ENCODE data around the gene UBE4B. TPM values are rescaled to one million over a fixed set of nuclear protein-coding genes. Genes with fewer than 3 reads are reported as not detected.

Gene UBE4B
- total and polyA plus RNA-seq, 2 experiments from 2014 or later: 28.4 to 115 TPM

DNA sequence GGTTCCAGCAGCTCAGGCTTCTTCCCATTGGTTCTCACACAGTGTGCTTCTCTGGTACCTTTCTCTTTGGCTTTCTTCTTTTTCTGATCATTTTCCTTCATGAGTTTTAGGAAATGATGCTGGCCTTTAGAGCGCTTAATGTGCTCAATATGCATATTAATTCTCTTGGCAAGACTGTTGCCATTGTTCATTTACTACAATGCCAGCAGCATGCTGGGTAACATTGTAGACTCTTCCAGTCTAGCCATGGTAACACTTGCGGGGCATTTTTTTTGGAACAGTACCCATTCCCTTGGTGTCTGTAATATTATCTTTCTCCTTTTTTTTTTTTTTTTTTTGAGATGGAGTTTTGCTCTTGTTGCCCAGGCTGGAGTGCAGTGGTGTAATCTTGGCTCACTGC is 21.7 kb downstream of the UBE4B start (continued):
- TF ChIP-seq, protein P1, sequence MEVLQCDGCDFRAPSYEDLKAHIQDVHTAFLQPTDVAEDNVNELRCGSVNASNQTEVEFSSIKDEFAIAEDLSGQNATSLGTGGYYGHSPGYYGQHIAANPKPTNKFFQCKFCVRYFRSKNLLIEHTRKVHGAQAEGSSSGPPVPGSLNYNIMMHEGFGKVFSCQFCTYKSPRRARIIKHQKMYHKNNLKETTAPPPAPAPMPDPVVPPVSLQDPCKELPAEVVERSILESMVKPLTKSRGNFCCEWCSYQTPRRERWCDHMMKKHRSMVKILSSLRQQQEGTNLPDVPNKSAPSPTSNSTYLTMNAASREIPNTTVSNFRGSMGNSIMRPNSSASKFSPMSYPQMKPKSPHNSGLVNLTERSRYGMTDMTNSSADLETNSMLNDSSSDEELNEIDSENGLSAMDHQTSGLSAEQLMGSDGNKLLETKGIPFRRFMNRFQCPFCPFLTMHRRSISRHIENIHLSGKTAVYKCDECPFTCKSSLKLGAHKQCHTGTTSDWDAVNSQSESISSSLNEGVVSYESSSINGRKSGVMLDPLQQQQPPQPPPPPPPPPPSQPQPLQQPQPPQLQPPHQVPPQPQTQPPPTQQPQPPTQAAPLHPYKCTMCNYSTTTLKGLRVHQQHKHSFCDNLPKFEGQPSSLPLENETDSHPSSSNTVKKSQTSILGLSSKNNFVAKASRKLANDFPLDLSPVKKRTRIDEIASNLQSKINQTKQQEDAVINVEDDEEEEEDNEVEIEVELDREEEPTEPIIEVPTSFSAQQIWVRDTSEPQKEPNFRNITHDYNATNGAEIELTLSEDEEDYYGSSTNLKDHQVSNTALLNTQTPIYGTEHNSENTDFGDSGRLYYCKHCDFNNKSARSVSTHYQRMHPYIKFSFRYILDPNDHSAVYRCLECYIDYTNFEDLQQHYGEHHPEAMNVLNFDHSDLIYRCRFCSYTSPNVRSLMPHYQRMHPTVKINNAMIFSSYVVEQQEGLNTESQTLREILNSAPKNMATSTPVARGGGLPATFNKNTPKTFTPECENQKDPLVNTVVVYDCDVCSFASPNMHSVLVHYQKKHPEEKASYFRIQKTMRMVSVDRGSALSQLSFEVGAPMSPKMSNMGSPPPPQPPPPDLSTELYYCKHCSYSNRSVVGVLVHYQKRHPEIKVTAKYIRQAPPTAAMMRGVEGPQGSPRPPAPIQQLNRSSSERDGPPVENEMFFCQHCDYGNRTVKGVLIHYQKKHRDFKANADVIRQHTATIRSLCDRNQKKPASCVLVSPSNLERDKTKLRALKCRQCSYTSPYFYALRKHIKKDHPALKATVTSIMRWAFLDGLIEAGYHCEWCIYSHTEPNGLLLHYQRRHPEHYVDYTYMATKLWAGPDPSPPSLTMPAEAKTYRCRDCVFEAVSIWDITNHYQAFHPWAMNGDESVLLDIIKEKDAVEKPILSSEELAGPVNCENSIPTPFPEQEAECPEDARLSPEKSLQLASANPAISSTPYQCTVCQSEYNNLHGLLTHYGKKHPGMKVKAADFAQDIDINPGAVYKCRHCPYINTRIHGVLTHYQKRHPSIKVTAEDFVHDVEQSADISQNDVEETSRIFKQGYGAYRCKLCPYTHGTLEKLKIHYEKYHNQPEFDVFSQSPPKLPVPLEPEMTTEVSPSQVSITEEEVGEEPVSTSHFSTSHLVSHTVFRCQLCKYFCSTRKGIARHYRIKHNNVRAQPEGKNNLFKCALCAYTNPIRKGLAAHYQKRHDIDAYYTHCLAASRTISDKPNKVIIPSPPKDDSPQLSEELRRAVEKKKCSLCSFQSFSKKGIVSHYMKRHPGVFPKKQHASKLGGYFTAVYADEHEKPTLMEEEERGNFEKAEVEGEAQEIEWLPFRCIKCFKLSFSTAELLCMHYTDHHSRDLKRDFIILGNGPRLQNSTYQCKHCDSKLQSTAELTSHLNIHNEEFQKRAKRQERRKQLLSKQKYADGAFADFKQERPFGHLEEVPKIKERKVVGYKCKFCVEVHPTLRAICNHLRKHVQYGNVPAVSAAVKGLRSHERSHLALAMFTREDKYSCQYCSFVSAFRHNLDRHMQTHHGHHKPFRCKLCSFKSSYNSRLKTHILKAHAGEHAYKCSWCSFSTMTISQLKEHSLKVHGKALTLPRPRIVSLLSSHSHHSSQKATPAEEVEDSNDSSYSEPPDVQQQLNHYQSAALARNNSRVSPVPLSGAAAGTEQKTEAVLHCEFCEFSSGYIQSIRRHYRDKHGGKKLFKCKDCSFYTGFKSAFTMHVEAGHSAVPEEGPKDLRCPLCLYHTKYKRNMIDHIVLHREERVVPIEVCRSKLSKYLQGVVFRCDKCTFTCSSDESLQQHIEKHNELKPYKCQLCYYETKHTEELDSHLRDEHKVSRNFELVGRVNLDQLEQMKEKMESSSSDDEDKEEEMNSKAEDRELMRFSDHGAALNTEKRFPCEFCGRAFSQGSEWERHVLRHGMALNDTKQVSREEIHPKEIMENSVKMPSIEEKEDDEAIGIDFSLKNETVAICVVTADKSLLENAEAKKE (CRISPR knock-in tag; IDR thresholded peaks at IDR 0.05): no peak
- TF ChIP-seq ETS1 (IDR thresholded peaks at IDR 0.05): no peak

DNA sequence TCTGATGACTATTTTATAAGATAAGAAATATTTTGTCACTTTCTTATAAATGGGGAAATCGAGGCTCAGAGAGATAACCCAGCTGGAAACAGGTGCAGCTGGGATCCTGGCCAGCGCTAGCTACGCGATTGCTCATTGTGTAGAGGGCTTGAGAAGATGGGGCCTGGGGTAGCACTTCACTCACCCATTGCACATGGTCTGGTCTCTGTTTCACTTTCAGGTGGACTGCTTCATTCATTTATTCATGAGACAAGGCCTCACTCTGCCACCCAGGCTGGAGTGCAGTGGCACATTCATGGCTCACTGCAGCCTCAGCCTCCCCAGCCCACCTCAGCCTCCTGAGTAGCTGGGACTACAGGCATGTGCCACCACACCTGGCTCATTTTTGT is 23.8 kb downstream of the UBE4B start:
- peak overlapping the region; percentile 75; the same call in 1 of the 2 replicates for H3K27ac Mint-ChIP-seq
- no peak for ATAC-seq
- peaks cover 100% of the 10 kb centered on the region for H3K79me2 ChIP-seq (replicated peaks; ENCODE audit: insufficient read depth)

More for the DNA sequence above, 23.8 kb downstream of the UBE4B start:
- H3K27me3 ChIP-seq (ENCODE audit: insufficient read depth): no peaks in the 10 kb centered on the region
- no peak overlapping the region for H3K4me3 Mint-ChIP-seq
- TF ChIP-seq JUNB (IDR thresholded peaks at IDR 0.05; ENCODE audit: unreplicated experiment) (no peak), EZH2 (IDR thresholded peaks at IDR 0.05; ENCODE audit: low read depth, unreplicated experiment) (no peak), NANOG (IDR thresholded peaks at IDR 0.05; ENCODE audit: borderline replicate concordance) (no peak), STAT1 (IDR thresholded peaks at IDR 0.05; ENCODE audit: unreplicated experiment) (no peak)
- TF ChIP-seq, protein P2, sequence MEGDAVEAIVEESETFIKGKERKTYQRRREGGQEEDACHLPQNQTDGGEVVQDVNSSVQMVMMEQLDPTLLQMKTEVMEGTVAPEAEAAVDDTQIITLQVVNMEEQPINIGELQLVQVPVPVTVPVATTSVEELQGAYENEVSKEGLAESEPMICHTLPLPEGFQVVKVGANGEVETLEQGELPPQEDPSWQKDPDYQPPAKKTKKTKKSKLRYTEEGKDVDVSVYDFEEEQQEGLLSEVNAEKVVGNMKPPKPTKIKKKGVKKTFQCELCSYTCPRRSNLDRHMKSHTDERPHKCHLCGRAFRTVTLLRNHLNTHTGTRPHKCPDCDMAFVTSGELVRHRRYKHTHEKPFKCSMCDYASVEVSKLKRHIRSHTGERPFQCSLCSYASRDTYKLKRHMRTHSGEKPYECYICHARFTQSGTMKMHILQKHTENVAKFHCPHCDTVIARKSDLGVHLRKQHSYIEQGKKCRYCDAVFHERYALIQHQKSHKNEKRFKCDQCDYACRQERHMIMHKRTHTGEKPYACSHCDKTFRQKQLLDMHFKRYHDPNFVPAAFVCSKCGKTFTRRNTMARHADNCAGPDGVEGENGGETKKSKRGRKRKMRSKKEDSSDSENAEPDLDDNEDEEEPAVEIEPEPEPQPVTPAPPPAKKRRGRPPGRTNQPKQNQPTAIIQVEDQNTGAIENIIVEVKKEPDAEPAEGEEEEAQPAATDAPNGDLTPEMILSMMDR (conservative IDR thresholded peaks at IDR 0.05; ENCODE audit: low read depth in 2 of 2): no peak
- TF ChIP-seq, protein P1 (CRISPR knock-in tag; IDR thresholded peaks at IDR 0.05): no peak
- peaks cover 4% of the 10 kb centered on the region for H3K4me1 ChIP-seq (ENCODE audit: insufficient read depth)
- no peaks in the 10 kb centered on the region for H3K9me2 ChIP-seq (ENCODE audit: insufficient read depth)
- DNase-seq (ENCODE audit: low spot score): no peak
- peaks cover 3% of the 10 kb centered on the region for H3K27me3 Mint-ChIP-seq (ENCODE audit: insufficient read depth, low read depth, poor library complexity)
- no peak overlapping the region for H3K4me3 ChIP-seq
- H3K9me3 Mint-ChIP-seq: no peaks in the 10 kb centered on the region
- H2AFZ ChIP-seq: no peak overlapping the region
- H3K36me3 ChIP-seq (ENCODE audit: insufficient read depth): no peaks in the 10 kb centered on the region
- peaks cover 6% of the 10 kb centered on the region for H3K36me3 Mint-ChIP-seq (ENCODE audit: low read depth)
- peak overlapping the region; percentile 8; the same call in 1 of the 2 replicates for H3K27ac ChIP-seq (ENCODE audit: low read depth)
- no peak overlapping the region for H3K4me2 ChIP-seq
- H3K4me1 Mint-ChIP-seq: peaks cover 22% of the 10 kb centered on the region
- 0 out of 2 replicates have a peak, but pooled peaks cover 3% of the 10 kb centered on the region for H3F3A ChIP-seq (replicated peaks; ENCODE audit: low read depth)
- peaks cover 42% of the 10 kb centered on the region for H4K20me1 ChIP-seq (replicated peaks; ENCODE audit: insufficient read depth)

Data from GM23338 (cell line).